GM15510 (cell line): ENCODE data around the gene SEC24C.

ENCODE experiments used
- POLR2A ChIP-seq: IDR thresholded peaks from 3 replicates; pipeline ENCODE4 v1.6.1; 2011; ENCODE audit warnings: borderline replicate concordance; ENCODE audit not compliant: insufficient read length; ENCODE audit errors: extremely low read depth

SEC24C gene

DNA sequence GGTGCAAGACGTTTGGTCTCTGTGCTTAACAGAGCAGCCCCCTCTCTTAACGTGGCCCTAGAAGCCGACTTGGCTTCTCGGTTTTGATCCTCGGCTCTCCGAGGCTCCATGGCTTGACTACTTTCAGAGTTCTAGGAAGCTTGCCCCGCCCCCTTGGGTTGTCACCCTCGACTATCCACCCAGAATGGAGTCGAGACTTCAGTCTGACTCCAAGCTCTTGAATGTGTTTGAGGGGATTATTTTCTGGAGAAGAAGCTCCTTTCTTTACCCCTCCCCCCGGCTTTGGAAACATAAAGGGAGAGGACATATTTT lies 448 bp downstream of the SEC24C start:
- no peak for TF ChIP-seq POLR2A

DNA sequence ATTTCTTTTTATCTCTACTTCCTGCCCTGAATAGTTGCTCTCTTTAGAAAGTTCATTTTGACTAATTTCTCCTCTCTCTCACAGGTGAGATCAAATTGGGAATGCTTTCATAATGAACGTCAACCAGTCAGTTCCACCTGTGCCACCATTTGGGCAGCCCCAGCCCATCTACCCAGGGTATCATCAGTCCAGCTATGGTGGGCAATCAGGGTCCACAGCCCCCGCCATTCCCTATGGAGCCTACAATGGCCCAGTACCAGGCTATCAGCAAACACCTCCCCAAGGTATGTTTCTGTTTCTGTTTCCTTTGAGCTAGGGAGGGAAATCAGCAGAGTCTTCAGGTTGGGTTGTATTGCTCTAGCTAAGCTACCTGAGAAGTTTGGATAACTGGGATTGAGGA lies 2.5 kb downstream of the SEC24C start:
- no peak for TF ChIP-seq POLR2A

DNA sequence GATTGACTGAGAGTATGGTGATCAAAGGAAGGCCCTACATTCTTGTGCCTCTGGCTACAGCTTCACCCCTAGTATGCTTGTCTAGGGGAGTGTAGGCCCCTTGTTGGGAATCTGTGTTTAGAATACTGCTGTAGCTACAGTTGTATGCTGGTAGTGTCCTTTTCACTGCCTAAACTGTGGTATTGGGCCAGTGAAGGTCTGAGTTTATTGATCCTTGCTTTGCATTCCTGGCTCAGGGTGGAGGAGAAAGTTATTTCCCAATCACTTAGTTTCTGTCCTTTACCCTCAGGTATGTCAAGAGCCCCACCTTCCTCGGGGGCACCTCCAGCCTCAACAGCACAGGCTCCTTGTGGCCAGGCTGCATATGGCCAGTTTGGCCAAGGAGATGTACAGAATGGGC lies 6.6 kb downstream of the SEC24C start:
- TF ChIP-seq POLR2A, result no peak

DNA sequence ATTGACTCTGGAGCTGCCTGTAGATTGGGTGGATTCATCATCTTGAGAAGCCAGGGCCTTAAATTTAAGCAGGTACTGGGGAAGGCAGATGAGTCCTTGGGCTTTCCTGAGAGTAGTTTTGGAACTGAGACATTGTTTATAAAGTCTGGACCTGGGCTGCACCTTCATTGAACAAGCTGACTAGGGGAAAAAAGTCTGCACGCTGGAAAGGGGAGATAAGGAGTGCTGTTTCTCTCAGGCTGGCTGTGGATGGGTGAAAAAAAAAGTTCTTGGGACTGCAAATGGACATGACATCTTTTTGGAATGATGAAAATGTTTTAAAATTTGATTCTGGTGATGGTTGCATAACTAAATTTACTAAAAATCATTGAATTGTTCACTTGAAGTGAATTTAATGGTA lies 12.0 kb downstream of the SEC24C start:
- no peak for TF ChIP-seq POLR2A

DNA sequence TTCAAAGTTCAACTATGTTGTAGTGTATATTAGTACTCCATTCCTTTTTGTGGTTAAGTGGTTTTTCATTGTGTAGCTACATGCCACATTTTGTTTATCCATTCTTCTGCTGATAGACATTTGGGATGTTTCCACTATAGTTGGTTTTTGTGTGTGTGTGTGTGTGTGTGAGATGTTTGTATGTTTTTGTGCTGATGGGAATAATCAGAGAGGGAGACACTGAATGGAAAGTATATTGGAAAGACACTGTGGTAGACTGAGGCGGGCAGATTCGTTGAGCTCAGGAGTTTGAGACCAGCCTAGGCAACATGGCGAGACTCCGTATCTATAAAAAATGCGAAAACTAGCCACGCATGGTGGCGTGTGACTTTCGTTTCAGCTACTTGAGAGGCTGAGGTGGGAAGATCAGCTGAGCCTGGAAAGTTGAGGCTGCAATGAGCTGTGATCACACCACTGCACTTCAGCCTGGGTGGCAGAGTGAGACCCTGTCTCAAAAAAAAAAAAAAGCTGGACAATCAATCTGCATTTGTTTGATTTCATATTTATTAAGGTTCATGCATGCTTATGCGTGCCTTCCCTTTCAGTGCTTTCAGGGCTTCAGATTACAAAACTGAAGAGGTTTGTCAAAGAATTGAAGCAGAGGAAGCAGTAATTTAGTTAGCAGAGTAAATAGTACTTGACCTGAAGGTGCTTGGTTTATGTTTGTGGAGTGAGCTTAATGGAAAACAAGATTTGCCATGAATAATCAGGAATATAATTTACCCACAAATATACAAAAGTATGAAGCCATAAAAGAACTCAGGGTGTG lies 14.7 kb downstream of the SEC24C start:
- no peak for TF ChIP-seq POLR2A

DNA sequence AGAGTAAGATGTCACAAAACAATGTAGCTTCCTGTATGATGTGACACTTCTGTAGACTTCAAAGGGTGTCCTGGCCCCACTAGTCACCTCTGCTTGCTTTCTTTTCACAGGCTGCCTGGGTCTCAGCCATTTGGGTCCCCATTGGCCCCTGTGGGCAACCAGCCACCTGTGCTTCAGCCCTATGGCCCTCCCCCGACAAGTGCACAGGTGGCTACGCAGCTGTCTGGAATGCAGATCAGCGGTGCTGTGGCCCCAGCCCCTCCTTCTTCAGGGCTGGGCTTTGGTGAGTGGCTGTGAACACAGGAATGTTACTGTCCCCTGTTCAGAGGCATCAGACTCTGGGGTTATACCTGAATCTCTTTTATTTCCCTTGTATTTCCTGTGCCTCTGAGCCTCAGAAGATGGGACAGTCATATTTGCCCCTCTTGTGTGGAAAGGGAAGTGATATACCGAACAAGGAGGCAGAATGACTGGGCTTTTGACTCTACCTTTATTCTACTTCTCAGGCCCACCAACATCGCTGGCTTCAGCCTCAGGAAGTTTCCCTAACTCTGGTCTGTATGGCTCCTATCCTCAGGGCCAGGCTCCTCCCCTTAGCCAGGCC lies 15.4 kb downstream of the SEC24C start:
- TF ChIP-seq POLR2A, result no peak

DNA sequence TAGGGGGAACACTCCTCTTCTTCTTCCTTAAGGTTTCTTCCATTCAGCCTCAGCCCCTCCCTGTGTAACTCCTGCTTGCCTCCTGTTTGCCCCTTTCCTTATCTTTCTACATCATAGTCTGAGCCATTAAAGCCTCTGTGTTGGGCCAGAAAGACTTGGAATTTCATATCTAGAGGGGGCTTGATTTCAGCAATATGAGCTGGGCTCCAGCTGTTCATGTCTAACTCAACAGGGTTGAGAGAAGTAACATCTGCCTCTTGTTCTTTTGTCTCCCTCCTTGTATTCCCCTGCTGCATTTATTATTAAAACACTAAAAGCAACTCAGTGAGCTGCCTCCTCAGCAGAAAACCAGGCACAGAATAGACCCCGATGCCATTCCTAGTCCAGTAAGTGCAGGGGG lies 17.6 kb downstream of the SEC24C start:
- TF ChIP-seq POLR2A, result no peak

DNA sequence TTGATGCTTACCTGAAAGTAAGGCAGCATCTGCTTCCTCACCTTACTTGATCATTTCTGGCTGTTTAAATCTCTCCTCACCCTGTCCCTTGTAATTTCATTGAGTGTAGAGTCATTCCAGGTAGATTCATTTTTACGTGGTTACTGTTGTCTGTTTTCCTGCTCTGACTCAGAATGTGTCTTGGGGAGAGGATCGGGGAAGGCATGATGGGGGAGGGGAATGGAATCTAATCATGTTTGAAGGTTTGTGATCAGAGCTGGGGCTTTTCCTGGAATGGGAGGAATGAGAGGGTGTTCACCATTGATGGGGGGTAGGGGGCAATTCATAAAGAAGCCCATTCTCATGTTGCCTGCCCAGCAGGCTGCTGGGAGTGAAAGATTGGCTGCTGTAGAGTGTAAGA lies 18.7 kb downstream of the SEC24C start:
- TF ChIP-seq POLR2A, result no peak

DNA sequence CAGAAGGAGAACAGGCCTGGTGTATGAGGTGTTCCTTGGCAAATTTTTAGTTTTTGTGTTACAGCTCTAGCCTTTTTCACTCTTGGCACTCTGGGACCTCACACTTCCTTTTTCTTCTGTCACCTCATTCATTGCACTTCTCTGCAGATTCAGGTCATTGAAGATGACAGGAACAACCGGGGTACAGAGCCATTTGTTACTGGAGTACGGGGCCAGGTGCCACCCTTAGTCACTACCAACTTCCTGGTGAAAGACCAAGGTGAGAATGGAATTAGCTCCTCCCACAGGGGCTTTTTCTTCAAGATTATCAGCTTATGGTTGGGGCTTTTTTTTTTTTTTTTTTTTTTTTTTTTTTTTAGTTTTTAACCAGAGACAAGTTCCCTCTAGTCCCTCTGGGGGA lies 19.2 kb downstream of the SEC24C start:
- TF ChIP-seq POLR2A, result no peak

DNA sequence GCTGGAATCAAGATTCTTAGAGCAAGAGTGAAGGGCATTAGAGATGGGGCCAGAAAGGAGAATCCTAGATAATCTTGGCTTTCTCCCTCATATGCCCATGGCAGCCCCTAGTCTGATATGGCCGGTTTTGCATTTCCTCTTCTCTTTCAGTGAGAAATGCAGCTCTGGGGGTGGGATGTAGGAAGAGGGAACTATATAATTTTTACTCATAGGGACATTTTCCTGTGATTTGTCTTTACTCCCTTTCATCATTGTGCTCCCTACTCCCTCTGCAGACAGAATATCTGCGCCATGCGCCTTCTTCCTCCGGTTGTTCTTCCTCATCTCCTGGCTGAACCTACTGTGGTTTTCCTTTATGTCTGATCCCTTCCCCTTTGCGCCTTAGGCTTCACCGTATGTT lies 20.9 kb downstream of the SEC24C start:
- TF ChIP-seq POLR2A, result no peak

DNA sequence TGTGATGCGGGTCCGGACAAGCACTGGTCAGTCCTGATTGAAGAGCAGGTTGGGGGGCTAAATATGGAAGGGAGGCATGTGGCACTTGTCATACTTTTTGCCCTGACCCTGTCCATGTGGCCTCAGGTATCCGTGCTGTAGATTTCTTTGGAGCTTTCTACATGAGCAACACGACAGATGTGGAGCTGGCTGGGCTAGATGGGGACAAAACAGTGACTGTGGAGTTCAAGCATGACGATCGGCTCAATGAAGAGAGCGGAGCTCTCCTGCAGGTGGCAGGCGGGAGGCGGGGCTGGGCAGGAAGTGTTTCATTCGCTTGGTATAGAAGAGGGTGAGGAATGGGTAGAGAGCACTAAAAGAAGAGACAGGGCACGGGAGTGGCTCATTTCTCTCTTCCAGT lies 24.7 kb downstream of the SEC24C start:
- TF ChIP-seq POLR2A, result no peak

DNA sequence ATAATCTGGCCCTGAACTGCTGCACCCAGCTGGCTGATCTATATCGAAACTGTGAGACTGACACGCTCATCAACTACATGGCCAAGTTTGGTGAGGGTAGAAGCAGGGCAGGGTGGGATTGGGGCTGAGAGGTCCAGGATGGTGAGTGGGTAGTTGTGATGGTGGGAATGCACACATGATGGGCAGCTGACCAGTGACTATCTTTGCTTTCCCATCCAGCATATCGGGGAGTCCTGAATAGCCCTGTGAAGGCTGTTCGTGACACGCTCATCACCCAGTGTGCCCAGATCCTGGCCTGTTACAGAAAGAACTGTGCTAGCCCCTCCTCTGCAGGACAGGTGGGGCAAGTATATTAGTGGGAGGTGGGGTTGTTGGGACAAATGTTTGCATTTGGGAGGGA lies 25.2 kb downstream of the SEC24C start:
- no peak for TF ChIP-seq POLR2A

DNA sequence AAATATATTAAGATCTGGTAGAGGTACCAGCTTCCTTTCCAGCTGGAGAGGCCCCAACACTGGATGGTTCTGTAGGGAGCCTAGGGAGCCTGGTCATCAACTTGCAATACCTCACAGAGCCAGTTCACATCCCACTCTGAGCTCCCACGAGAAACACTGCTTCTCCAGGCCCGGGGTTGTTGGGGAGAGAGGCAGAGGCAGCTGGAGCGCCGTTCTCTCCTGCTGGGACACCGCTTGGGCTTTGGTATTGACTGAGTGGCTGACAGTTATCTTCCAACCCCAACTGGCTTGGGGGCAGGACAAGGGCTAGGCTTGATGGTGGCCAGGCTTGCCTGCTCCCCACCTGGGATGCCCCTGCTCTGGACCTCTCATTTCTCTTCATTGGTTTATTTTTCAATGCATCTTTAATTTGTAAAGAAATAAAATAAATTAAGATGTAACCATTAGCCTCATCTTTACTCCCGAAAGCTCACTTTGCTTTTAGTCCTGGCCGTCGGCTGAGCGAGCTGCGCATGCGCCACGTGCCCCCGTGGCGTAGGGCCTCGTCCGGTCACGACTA lies 27.6 kb downstream of the SEC24C start:
- no peak for TF ChIP-seq POLR2A

DNA sequence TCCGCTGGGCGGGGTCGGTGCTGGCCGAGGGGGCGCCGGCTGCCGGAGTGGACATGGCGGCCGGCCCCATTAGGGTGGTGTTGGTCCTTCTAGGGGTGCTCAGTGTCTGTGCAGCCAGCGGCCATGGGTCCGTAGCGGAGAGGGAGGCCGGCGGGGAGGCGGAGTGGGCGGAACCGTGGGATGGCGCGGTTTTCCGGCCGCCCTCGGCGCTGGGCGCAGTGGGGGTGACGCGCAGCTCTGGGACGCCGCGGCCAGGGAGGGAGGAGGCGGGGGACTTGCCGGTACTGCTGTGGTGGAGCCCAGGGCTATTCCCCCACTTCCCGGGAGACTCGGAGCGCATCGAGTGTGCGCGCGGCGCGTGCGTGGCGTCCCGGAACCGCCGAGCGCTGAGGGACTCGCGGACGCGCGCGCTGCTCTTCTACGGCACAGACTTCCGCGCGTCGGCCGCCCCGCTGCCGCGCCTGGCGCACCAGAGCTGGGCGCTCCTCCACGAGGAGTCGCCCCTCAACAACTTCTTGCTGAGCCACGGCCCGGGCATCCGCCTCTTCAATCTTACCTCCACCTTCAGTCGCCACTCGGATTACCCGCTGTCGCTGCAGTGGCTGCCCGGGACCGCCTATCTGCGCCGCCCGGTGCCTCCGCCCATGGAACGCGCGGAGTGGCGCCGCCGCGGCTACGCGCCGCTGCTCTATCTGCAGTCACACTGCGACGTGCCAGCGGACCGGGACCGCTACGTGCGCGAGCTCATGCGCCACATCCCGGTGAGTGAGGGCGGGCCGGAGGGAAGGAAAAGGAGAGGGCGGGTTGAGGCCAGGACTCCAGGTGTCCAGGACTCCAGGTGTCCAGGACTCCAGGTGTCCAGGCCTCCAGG lies 28.3 kb downstream of the SEC24C start:
- TF ChIP-seq POLR2A, result peak; percentile 64

DNA sequence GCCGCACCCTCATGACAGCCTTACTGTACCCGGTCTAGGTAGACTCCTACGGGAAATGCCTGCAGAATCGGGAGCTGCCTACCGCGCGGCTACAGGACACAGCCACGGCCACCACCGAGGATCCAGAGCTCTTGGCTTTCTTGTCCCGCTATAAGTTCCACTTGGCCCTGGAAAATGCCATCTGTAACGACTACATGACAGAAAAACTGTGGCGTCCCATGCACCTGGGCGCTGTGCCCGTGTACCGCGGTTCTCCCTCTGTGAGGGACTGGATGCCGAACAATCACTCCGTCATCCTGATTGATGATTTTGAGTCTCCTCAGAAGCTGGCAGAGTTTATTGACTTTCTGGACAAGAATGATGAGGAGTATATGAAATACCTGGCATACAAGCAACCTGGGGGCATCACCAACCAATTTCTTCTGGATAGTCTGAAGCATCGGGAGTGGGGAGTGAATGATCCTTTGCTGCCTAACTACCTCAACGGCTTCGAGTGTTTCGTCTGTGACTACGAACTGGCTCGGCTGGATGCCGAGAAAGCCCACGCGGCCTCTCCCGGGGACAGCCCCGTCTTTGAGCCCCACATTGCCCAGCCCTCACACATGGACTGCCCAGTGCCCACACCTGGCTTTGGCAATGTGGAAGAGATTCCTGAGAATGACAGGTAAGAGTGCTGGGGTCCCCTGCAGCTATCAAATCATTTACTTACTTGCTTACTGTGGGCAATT lies 29.1 kb downstream of the SEC24C start:
- TF ChIP-seq POLR2A, result no peak
